H1 (cell line): ENCODE results near the gene MMP11. TPM values are rescaled to one million over a fixed set of nuclear protein-coding genes. Genes with fewer than 3 reads are reported as not detected.

ENCODE experiments used
- CTCF ChIA-PET: fragments of 300-600 bp; sonication (Branson Sonifier 250); formaldehyde crosslinking; loops from one replicate; lab custom pipeline; 2021; ENCODE audit not compliant: partially characterized antibody; lab: Charles Lee
- POLR2A ChIA-PET: fragments of 300-600 bp; sonication (Branson Sonifier 250); formaldehyde crosslinking; loops from one replicate; lab custom pipeline; 2021; ENCODE audit warnings: inconsistent platforms; ENCODE audit not compliant: partially characterized antibody; lab: Charles Lee
- DNase-seq, 2 experiments: peaks; one replicate each; pipeline versions ENCODE4 v3.0.0 to v3.0.0-alpha.2; 2010 to 2022; ENCODE audit warnings: low spot score in 2 of 2, low read depth in 1 of 2, mixed read lengths in 1 of 2
- FAIRE-seq: peaks from 2 replicates; lab custom pipeline; 2011; peaks lifted over from hg19 to GRCh38; lab: Jason Lieb, UNC
- H2AFZ ChIP-seq: 2 replicates; pipeline ENCODE4 v1.8.1; 2012; ENCODE audit warnings: low read length, inconsistent platforms
- H2AK5ac ChIP-seq: 2 replicates; pipeline ENCODE4 v1.6.1; 2013; ENCODE audit warnings: low read depth, low read length
- H2BK120ac ChIP-seq: replicated peaks from 2 replicates; pipeline ENCODE3; 2013; ENCODE audit warnings: low read depth, low read length, inconsistent platforms
- H2BK12ac ChIP-seq: 2 replicates; pipeline ENCODE4 v1.6.1; 2013; ENCODE audit warnings: low read depth, low read length
- H2BK15ac ChIP-seq: 2 replicates; pipeline ENCODE4 v1.6.1; 2013; ENCODE audit warnings: low read length
- H2BK20ac ChIP-seq: 2 replicates; pipeline ENCODE4 v1.6.1; 2013; ENCODE audit warnings: low read length
- H2BK5ac ChIP-seq: 2 replicates; pipeline ENCODE4 v1.6.1; 2013; ENCODE audit warnings: low read depth, low read length
- H3K14ac ChIP-seq: 2 replicates; pipeline ENCODE4 v1.6.1; 2013; ENCODE audit warnings: inconsistent platforms; ENCODE audit not compliant: insufficient read length
- H3K18ac ChIP-seq: 2 replicates; pipeline ENCODE4 v1.6.1; 2013; ENCODE audit warnings: low read length; ENCODE audit errors: extremely low read depth
- H3K23ac ChIP-seq: 2 replicates; pipeline ENCODE4 v1.6.1; 2013; ENCODE audit warnings: inconsistent platforms; ENCODE audit not compliant: insufficient read length
- H3K23me2 ChIP-seq: 2 replicates; pipeline ENCODE4 v1.6.1; 2013; ENCODE audit warnings: low read depth, low read length
- H3K27ac ChIP-seq: 2 replicates; pipeline ENCODE4 v1.6.1; 2011; ENCODE audit warnings: low read depth, low read length, inconsistent platforms
- H3K27me3 ChIP-seq, 4 experiments: replicated peaks in 1 of 4; 1 replicate in 1 of 4; 2 replicates in 3 of 4; pipeline versions ENCODE4 v1.6.1 to v1.8.1; 2011 to 2013; ENCODE audit warnings: low read length in 3 of 4, mild to moderate bottlenecking in 3 of 4, inconsistent platforms in 2 of 4, mixed read lengths in 2 of 4, moderate library complexity in 1 of 4; ENCODE audit not compliant: control insufficient read depth in 3 of 4, insufficient read depth in 3 of 4; ENCODE audit errors: extremely low read depth in 1 of 4
- H3K36me3 ChIP-seq, 4 experiments: 2 replicates each; pipeline versions ENCODE4 v1.6.1 to v1.8.1; 2011 to 2013; ENCODE audit warnings: mild to moderate bottlenecking in 4 of 4, low read length in 3 of 4, moderate library complexity in 2 of 4, control low read depth in 1 of 4, inconsistent platforms in 1 of 4; ENCODE audit not compliant: insufficient read depth in 4 of 4, control insufficient read depth in 2 of 4
- H3K4ac ChIP-seq: replicated peaks from 2 replicates; pipeline ENCODE3; 2013; ENCODE audit warnings: low read length, low read depth, mixed read lengths, inconsistent platforms; ENCODE audit not compliant: insufficient read length
- H3K4me1 ChIP-seq, 4 experiments: replicated peaks in 1 of 4; 1 replicate in 1 of 4; 2 replicates in 3 of 4; pipeline versions ENCODE4 v1.6.1 to v1.8.1; 2011 to 2013; ENCODE audit warnings: low read length in 3 of 4, inconsistent platforms in 2 of 4, mixed read lengths in 1 of 4; ENCODE audit not compliant: insufficient read depth in 4 of 4, control insufficient read depth in 3 of 4
- H3K4me2 ChIP-seq, 2 experiments: 2 replicates each; pipeline versions ENCODE4 v1.6.1 to v1.8.1; 2011 to 2013; ENCODE audit warnings: low read depth in 2 of 2, low read length in 2 of 2, control low read depth in 1 of 2, inconsistent platforms in 1 of 2, mild to moderate bottlenecking in 1 of 2; ENCODE audit not compliant: insufficient read depth in 1 of 2
- H3K4me3 ChIP-seq, 4 experiments: fragments of 200-600, 300-600 bp in 1 of 4; sonication (generic), shearing (Covaris generic), sonication (Bioruptor Twin) in 1 of 4; 2 replicates each; pipeline versions ENCODE4 v1.5.1 to v1.8.1; 2011 to 2016; ENCODE audit warnings: low read length in 4 of 4, low read depth in 3 of 4, control low read depth in 2 of 4, inconsistent platforms in 2 of 4, mild to moderate bottlenecking in 2 of 4, mixed read lengths in 1 of 4, moderate library complexity in 1 of 4; ENCODE audit not compliant: insufficient read depth in 2 of 4; ENCODE audit errors: extremely low read depth in 1 of 4
- H3K56ac ChIP-seq: replicated peaks from 2 replicates; pipeline ENCODE3; 2013; ENCODE audit warnings: low read depth, mild to moderate bottlenecking, mixed read lengths, low read length, inconsistent platforms; ENCODE audit not compliant: insufficient read length
- H3K79me1 ChIP-seq: 2 replicates; pipeline ENCODE4 v1.6.1; 2013; ENCODE audit warnings: low read depth, low read length, control low read depth
- H3K79me2 ChIP-seq, 2 experiments: 2 replicates each; pipeline versions ENCODE4 v1.6.1 to v1.8.1; 2012 to 2013; ENCODE audit warnings: low read length in 2 of 2, mild to moderate bottlenecking in 2 of 2, inconsistent platforms in 1 of 2; ENCODE audit not compliant: insufficient read depth in 2 of 2, control insufficient read depth in 1 of 2
- H3K9ac ChIP-seq, 4 experiments: replicated peaks in 1 of 4; 1 replicate in 1 of 4; 2 replicates in 3 of 4; pipeline versions ENCODE4 v1.6.1 to v1.8.1; 2011 to 2013; ENCODE audit warnings: low read depth in 3 of 4, low read length in 3 of 4, control low read depth in 2 of 4, mild to moderate bottlenecking in 2 of 4, moderate library complexity in 2 of 4, inconsistent platforms in 1 of 4; ENCODE audit errors: extremely low read depth in 1 of 4
- H3K9me3 ChIP-seq, 2 experiments: 2 replicates each; pipeline versions ENCODE4 v1.6.1 to v1.8.1; 2012 to 2013; ENCODE audit warnings: mild to moderate bottlenecking in 2 of 2, moderate library complexity in 2 of 2, control low read depth in 1 of 2, inconsistent platforms in 1 of 2, low read depth in 1 of 2, low read length in 1 of 2, mixed read lengths in 1 of 2; ENCODE audit not compliant: insufficient read depth in 2 of 2
- H4K20me1 ChIP-seq, 2 experiments: replicated peaks in 1 of 2; 2 replicates each; pipeline versions ENCODE3 to v1.8.1; 2011 to 2013; ENCODE audit warnings: inconsistent platforms in 2 of 2, low read length in 2 of 2, mild to moderate bottlenecking in 1 of 2; ENCODE audit not compliant: insufficient read depth in 2 of 2, control insufficient read depth in 1 of 2
- H4K5ac ChIP-seq: 2 replicates; pipeline ENCODE4 v1.6.1; 2013; ENCODE audit warnings: low read length, low read depth, mixed read lengths, inconsistent platforms; ENCODE audit not compliant: insufficient read length
- H4K8ac ChIP-seq: 2 replicates; pipeline ENCODE4 v1.8.0; 2013; ENCODE audit warnings: mild to moderate bottlenecking, moderate library complexity, low read length, inconsistent platforms; ENCODE audit not compliant: insufficient read depth; ENCODE audit errors: extremely low read depth
- H4K91ac ChIP-seq: replicated peaks from 2 replicates; pipeline ENCODE3; 2013; ENCODE audit warnings: low read length, mixed read lengths, inconsistent platforms; ENCODE audit not compliant: insufficient read length
- EZH2 ChIP-seq: fragments of 200-600 bp; sonication (generic); IDR thresholded peaks from 2 replicates; pipeline ENCODE4 v1.7.1; 2012; ENCODE audit warnings: low read depth, mild to moderate bottlenecking, moderate library complexity, low read length, inconsistent platforms; ENCODE audit not compliant: severe bottlenecking
- RBBP5 ChIP-seq: IDR thresholded peaks from 2 replicates; pipeline ENCODE4 v1.7.1; 2012; ENCODE audit warnings: low read depth, mild to moderate bottlenecking, inconsistent platforms, low read length, moderate library complexity, borderline replicate concordance
- WGBS, 2 experiments: shearing (Covaris generic) in 1 of 2; methylation state at CpG; one replicate each; pipeline versions ENCODE4 v1.1.6 to v1.1.7; 2013 to 2015; ENCODE audit warnings: low lambda C conversion rate in 2 of 2, mixed read lengths in 2 of 2, inconsistent platforms in 1 of 2, low coverage in 1 of 2, missing lambda C conversion rate in 1 of 2; ENCODE audit not compliant: insufficient replicate concordance in 2 of 2, insufficient coverage in 1 of 2, insufficient read length in 1 of 2; ENCODE audit errors: extremely low coverage in 1 of 2, missing lambda C conversion rate in 1 of 2; 5-methylcytosine and 5-hydroxymethylcytosine counted together
- polyA plus RNA-seq, 7 experiments: library from polyadenylated mRNA; depleted of rRNA in 3 of 7; stranded (reverse) in 5 of 7; unstranded in 2 of 7; fragments of >200 nt in 5 of 7; fragments of 200-250 nt in 2 of 7; gene quantifications; 1 replicate in 5 of 7; 2 replicates in 1 of 7; 4 replicates in 1 of 7; pipeline versions ENCODE4 v1.2.1 to v1.2.3, GENCODE V29; 2011 to 2013; ENCODE audit warnings: missing spikeins in 2 of 7, mixed read lengths in 2 of 7
- total RNA-seq: library from RNA; stranded (reverse); fragmentation: NEBNext Ultra II Directional; extraction: Animal tissue kit (Norgen Biotek cat#: 25700); gene quantifications from 2 replicates; pipeline ENCODE4 v1.2.1, GENCODE V29; 2021

MMP11 gene
- total and polyA plus RNA-seq, 2 of the 8 experiments (the other 6 are each of a cell fraction or from before 2014, with no cell fraction given): 10.2 to 18.3 TPM

DNA sequence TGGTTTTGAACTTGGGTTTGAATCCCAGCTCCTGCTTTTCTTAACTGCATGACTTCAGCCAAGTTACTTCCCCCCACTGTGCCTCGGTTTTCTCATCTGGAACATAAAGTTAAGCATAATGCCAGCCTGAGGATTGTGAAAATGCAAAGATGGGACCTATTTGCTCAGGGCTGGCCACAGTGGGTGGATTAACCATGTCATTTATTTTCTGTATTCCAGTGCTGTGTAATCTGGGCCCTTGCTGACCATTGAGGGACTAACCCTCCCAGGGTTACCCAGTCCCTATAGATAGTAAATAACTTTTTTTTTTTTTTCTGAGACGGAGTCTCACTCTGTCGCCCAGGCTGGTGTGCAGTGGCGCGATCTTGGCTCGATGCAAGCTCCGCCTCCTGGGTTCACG, 16.9 kb upstream of the MMP11 start:
- Histone ChIP-seq H3K4ac (no peak overlapping the region), H3K4me1 (peaks cover 0 to 6% (median under 1%) of the 10 kb centered on the region in 4 experiments; a peak in 4 of 7 replicates), H3K36me3 (no peaks in the 10 kb centered on the region), H2BK12ac (no peak overlapping the region), H3K23ac (no peak overlapping the region), H2AFZ (no peak overlapping the region), H2AK5ac (no peak overlapping the region), H2BK5ac (no peak overlapping the region), H4K8ac (no peak overlapping the region), H4K5ac (no peak overlapping the region), H3K9ac (no peak overlapping the region), H3K79me1 (no peaks in the 10 kb centered on the region), H2BK120ac (no peak overlapping the region), H2BK20ac (no peak overlapping the region), H4K91ac (no peak overlapping the region), H3K4me3 (no peak overlapping the region), H3K18ac (no peak overlapping the region), H3K56ac (no peak overlapping the region), H3K27ac (no peak overlapping the region), H3K9me3 (no peaks in the 10 kb centered on the region), H3K23me2 (peaks cover 6% of the 10 kb centered on the region; the same call in 1 of the 2 replicates), H4K20me1 (no peaks in the 10 kb centered on the region), H2BK15ac (no peak overlapping the region), H3K27me3 (no peaks in the 10 kb centered on the region), H3K4me2 (no peak overlapping the region), H3K79me2 (no peaks in the 10 kb centered on the region), H3K14ac (no peak overlapping the region)
- 95% methylated on average over 2 of the region's 8 CpGs; no CpG with 5 or more reads in 1 of the 2 experiments for whole genome bisulfite sequencing, 2 experiments
- no peak for DNase-seq
- TF ChIP-seq RBBP5 (no peak), EZH2 (no peak)
- no peak for FAIRE-seq
- CTCF ChIA-PET: interaction anchor here (0.8 to 2.0 kb wide), 2 partner anchors 11 to 15 kb away, joined by 3 to 6 read pairs; no protein-coding TSS in a partner anchor
- POLR2A ChIA-PET: interaction anchor here (1.8 to 5.3 kb wide), 3 partner anchors 11 to 102 kb away, joined by 5 to 22 read pairs (median 5); partner anchors contain the start of genes CHCHD10 and SLC2A11
